ENCODE measurements around the gene C2CD4B.
A peak's percentile ranks its signal among the peaks of the same experiment; 100 is the strongest.

Gene C2CD4B, protein sequence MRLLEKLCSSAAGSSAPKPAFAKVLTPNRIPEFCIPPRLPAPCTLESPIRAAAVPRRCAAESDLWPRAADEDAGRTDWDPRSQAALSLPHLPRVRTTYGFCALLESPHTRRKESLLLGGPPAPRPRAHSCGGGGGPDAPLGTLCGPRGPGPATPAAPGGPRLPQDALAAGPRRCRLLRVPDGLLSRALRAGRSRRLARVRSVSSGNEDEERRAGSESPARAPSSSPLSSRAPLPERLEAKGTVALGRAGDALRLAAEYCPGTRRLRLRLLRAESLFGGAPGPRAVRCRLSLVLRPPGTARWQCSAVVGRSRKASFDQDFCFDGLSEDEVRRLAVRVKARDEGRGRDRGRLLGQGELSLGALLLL

DNA sequence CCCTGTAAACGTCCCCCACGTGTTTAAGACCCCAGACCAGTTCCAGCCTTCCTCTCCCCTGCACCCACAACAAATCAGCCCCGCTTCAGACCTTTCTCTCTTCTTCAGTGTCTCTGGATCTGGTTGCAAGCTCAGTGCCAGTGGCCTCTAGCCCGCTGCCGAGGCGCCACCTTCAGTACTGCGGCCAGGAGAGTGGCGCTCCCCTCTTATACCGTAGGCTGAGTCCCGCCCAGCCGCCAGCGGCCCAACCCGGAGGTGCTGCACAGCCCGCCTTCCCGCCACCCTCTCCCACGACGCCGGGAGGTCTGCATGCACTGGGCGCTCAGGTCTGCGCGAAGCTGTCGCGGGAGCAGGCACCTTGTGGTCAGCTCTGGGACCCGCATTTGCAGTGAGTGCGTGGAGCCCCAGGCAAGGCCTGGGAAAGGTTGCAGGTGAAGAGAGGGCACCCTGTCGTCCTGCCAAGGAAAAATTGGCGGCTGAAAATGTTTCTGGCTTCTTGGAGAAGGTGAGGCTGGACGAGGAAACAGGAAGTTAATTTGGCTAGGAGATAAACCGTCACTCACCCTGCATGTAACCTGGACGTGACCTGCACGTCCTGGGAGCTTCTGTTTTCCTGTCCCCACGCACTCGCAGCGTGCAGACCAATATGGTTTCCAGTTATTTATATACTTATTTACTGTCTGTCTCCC is at the start of gene C2CD4B:
C2CD4B (minus strand) TSS at position 182 of the 689 bp plus-strand sequence. CDS start 301 bp downstream, outside the sequence.
- TF ChIP-seq JUND (IDR thresholded peaks at IDR 0.05; ENCODE audit: low read depth) = no peak
- in situ Hi-C loops (cut with HindIII; ENCODE audit: low pct_unique_long_range_greater_than_20kb, low sequenced_read_pairs) = no loop called here
- DNase-seq (ENCODE audit: low read depth in 1 of 2, low spot score in 1 of 2) = no peak

DNA sequence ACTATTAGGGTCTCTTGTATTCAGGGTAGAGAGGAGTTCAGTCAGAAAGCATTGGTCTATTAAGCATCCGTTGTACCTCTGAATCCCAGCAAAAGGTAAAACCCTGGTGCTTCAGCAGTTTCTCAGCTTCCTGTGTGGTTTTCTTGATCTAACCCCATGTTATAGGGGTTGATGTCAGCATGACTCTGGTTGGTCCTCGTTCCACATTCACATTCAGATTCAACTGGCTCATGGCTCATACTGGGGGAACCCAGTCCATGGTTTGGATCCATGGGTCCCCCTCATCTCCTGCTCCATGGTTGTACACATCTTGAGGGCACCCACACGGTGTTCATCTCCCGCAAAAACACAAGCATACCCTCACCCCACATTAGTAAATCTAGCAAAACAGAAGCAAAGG is 47.7 kb upstream of the C2CD4B start:
- no peak for TF ChIP-seq JUND (IDR thresholded peaks at IDR 0.05; ENCODE audit: low read depth)
- in situ Hi-C loops (cut with HindIII; ENCODE audit: low pct_unique_long_range_greater_than_20kb, low sequenced_read_pairs) = no loop called here
- no peak for DNase-seq (ENCODE audit: low read depth in 1 of 2, low spot score in 1 of 2)

DNA sequence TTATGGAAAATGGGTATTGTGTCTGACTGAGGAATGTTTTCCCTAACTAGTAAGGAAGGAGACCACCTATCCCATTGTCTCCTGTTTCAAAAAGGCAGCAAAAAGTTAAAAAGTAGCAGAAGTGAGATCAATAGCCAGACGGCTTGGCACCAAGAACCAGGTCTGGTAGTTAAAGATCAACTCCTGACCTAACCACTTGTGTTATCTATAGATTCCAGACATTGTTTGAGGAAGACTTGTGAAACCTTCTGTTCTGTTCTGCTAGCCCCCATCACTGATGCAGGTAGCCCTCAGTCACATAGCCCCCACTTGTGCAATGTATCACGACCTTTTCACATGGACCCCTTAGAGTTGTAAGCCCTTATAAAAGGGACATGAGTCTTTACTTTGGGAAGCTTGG is 46.3 kb upstream of the C2CD4B start:
- in situ Hi-C loops (cut with HindIII; ENCODE audit: low pct_unique_long_range_greater_than_20kb, low sequenced_read_pairs) = no loop called here
- no peak for DNase-seq (ENCODE audit: low read depth in 1 of 2, low spot score in 1 of 2)
- no peak for TF ChIP-seq JUND (IDR thresholded peaks at IDR 0.05; ENCODE audit: low read depth)

DNA sequence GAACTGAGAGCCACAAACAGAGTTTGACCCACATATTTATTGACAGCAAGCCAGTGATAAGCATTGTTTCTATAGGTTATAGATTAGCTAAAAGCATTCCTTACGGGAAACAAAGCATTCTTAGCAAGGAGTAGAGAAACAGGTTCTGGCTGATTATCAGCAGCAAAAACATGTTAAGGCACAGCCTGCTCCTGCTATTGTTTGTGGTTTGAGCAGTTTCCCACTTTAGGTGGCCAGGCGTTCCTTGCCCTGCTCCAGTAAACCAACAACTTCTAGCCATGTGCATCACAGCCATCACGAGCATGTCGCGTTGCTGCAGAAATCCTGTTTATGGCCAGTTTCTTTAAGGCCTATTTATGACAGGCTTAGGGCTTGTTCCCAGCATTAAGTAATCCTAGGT is 44.7 kb upstream of the C2CD4B start:
- peak in 1 of 2 experiments; percentile 20 for DNase-seq (ENCODE audit: low read depth in 1 of 2, low spot score in 1 of 2)
- TF ChIP-seq JUND (IDR thresholded peaks at IDR 0.05; ENCODE audit: low read depth) = no peak
- in situ Hi-C loops (cut with HindIII; ENCODE audit: low pct_unique_long_range_greater_than_20kb, low sequenced_read_pairs) = no loop called here

DNA sequence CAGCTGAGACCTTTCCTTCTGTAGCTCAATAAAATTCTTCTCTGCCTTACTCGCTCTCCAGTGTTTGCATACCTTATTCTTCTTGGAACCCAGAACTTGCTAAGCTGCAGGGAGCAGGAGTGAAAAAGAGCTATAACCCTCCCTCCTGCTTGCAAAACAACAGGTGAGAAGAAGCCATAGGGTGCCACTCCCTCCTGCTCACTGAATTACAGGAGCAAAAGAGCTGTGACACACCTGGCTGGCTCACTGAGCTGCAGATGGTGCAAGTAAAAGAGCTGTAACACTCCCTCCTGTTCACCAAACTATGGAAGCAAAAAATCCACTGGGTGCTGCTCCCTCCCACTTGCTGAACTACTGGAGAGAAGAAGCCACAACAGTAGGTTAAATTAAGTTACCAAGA is 44.2 kb upstream of the C2CD4B start:
- in situ Hi-C loops (cut with HindIII; ENCODE audit: low pct_unique_long_range_greater_than_20kb, low sequenced_read_pairs) = no loop called here
- DNase-seq (ENCODE audit: low read depth in 1 of 2, low spot score in 1 of 2) = no peak
- TF ChIP-seq JUND (IDR thresholded peaks at IDR 0.05; ENCODE audit: low read depth) = no peak

DNA sequence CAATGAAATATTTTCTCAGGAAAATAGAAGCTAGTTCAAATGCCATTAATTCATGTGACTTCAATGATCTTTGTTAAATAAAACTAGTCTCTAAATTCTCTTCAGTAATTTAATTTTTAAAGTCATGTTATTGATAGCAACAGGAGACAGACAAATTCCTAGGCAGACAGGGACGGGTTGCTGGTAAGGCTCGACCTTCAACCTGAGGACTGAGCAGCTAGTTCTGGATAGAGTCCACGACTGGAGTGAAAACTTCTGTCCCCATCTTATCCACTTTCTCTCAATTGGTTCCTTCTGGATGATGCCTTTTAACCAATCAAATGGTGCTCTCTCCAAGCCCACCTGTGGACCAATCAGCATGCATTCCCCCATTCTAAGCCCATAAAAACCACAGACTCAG is 43.8 kb upstream of the C2CD4B start:
- in situ Hi-C loops (cut with HindIII; ENCODE audit: low pct_unique_long_range_greater_than_20kb, low sequenced_read_pairs) = no loop called here
- TF ChIP-seq JUND (IDR thresholded peaks at IDR 0.05; ENCODE audit: low read depth) = no peak
- no peak for DNase-seq (ENCODE audit: low read depth in 1 of 2, low spot score in 1 of 2)

DNA sequence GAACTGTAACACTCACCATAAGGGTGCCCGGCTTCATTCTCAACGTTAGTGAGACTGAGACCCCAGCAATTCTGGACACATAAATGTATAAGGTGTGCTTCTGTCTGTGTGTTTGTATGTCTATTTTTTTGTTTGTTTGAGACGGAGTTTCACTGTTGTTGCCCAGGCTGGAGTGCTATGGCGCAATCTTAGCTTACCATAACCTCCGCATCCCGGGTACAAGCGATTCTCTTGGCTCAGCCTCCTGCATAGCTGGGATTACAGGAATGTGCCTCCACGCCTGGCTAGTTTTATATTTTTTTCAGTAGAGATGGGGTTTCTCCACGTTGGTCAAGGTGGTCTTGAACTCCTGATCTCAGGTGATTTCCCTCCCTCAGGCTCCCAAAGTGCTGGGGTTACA is 43.3 kb upstream of the C2CD4B start:
- no peak for DNase-seq (ENCODE audit: low read depth in 1 of 2, low spot score in 1 of 2)
- TF ChIP-seq JUND (IDR thresholded peaks at IDR 0.05; ENCODE audit: low read depth) = no peak
- in situ Hi-C loops (cut with HindIII; ENCODE audit: low pct_unique_long_range_greater_than_20kb, low sequenced_read_pairs) = no loop called here

DNA sequence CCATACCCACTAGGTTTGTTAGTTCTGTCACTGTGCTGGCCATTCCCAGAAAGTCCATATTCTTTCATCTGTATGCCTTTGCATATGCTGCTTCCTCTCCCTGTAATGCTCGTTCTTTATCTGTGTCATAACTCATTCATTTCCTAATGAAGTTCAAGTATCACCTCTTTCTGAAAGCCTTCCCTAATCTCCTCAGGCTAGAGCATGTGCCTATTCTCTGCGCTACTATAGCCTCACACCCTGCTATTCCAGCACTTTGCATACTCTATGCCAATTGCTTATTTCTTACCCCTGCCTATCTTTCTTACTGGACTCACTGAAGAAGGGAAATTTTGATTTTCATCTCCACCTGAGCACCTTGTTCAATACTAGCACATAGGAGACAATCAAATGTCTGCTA is 25.6 kb upstream of the C2CD4B start:
- no peak for DNase-seq (ENCODE audit: low read depth in 1 of 2, low spot score in 1 of 2)
- TF ChIP-seq JUND (IDR thresholded peaks at IDR 0.05; ENCODE audit: low read depth) = no peak
- in situ Hi-C loops (cut with HindIII; ENCODE audit: low pct_unique_long_range_greater_than_20kb, low sequenced_read_pairs) = no loop called here

DNA sequence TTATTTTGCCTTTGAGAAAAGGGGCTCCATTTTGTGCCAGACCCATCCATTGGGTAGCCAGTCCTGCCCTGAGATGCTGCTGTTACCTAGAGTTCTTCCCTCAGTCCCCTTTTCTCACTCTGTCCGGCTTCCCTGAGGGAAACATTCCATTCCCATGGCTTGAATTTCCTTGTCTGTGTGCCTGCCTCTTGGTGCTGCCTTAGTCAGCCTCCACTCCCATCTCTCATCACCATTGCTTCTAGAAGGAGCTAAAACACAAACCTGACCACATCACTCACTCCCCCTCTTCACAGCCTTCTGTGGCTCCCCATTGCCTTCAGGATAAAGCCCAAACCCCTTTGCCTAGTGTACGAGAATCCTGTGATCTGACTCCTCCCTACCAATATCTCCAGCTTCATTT is 25.2 kb upstream of the C2CD4B start:
- TF ChIP-seq JUND (IDR thresholded peaks at IDR 0.05; ENCODE audit: low read depth) = no peak
- peak in 1 of 2 experiments; percentile 20 for DNase-seq (ENCODE audit: low read depth in 1 of 2, low spot score in 1 of 2)

DNA sequence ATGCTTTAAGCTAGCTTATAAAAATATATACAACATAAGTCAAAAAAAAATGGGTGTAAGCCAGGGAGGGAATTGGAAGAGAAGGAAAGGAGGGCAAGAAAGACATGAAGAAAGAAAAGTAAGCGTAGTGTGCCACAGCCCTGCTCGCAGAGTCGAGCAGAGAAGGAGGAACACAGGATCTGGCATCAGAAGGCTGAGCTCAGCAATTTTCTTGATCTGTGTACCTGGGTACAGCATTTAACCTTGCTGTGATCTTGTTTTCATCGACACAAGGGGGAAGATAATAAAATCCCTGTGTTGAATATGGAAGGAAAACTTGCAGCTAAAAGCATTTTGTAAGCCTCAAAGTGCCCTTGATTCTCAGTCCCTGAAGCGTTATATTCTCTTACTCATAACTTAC is 23.7 kb upstream of the C2CD4B start:
- TF ChIP-seq JUND (IDR thresholded peaks at IDR 0.05; ENCODE audit: low read depth) = no peak
- in situ Hi-C loops (cut with HindIII; ENCODE audit: low pct_unique_long_range_greater_than_20kb, low sequenced_read_pairs) = no loop called here
- no peak for DNase-seq (ENCODE audit: low read depth in 1 of 2, low spot score in 1 of 2)

More for the DNA sequence above, 25.2 kb upstream of the C2CD4B start:
- in situ Hi-C loops (cut with HindIII; ENCODE audit: low pct_unique_long_range_greater_than_20kb, low sequenced_read_pairs) = no loop called here

DNA sequence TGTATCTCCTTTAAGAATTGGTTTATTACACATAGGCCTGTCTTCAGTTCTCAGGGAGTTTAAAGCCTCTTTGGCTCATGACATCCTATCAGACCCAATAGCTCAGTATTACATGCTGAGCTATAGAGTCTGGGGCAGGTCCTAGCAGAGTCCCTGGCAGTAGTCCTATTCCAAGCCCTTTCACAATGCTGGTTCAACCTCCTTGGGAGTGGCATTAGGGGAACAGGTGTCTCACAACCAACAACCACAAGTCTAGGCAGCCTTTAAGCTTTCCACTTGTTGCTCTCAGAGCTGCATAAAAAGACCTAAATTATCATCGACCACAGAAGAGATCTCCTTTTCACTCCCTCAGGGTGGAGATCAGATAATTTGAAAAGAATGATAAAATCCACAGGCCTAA is 22.8 kb upstream of the C2CD4B start:
- DNase-seq (ENCODE audit: low read depth in 1 of 2, low spot score in 1 of 2) = no peak
- in situ Hi-C loops (cut with HindIII; ENCODE audit: low pct_unique_long_range_greater_than_20kb, low sequenced_read_pairs) = no loop called here
- no peak for TF ChIP-seq JUND (IDR thresholded peaks at IDR 0.05; ENCODE audit: low read depth)

DNA sequence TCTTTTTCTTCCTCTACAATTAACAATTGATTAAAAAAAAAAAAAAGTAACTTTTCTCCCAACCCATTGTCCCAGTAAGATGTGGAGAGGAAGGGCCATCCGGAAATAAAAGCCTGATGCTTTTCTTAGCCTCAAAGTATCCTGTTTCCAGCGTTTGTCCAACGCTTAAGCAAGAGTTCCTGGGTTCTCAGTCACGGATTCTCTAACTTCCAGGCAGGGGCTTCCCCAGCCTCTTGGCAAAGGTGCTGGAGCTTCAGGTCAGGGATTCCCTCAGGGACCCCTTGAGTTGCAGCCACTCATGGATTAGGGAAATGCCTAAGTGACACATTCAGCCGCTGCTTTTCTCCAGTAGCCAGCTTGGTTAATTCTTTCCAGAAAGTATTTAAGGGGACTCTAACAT is 22.3 kb upstream of the C2CD4B start:
- in situ Hi-C loops (cut with HindIII; ENCODE audit: low pct_unique_long_range_greater_than_20kb, low sequenced_read_pairs) = no loop called here
- DNase-seq (ENCODE audit: low read depth in 1 of 2, low spot score in 1 of 2) = no peak
- no peak for TF ChIP-seq JUND (IDR thresholded peaks at IDR 0.05; ENCODE audit: low read depth)

DNA sequence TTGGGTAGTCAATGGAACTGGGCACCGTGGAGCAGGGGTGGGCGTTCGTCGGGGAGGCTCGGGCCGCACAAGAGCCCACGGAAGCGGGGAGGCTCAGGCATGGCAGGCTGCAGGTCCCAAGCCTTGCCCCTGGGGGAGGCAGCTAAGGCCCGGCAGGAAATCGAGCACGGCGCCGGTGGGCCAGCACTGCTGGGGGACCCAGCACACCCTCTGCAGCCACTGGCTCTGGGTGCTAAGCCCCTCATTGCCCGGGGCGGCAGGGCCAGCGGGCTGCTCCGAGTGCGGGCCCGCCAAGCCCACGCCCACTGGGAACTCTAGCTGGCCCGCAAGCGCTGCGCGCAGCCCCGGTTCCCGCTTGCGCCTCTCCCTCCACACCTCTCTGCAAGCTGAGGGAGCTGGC is 21.5 kb upstream of the C2CD4B start:
- in situ Hi-C loops (cut with HindIII; ENCODE audit: low pct_unique_long_range_greater_than_20kb, low sequenced_read_pairs) = no loop called here
- no peak for DNase-seq (ENCODE audit: low read depth in 1 of 2, low spot score in 1 of 2)
- TF ChIP-seq JUND (IDR thresholded peaks at IDR 0.05; ENCODE audit: low read depth) = no peak
